Neutrophil (primary cell): Measurements from ENCODE around the gene DRG1.
A peak's percentile ranks its signal among the peaks of the same experiment; 100 is the strongest.
"Not testable (repeated sequence)": the region's sequence is repeated elsewhere in the genome, so short reads cannot be mapped to it uniquely, and the experiment has no call there.

Experiments used
- H3K27ac ChIP-seq: fragments of 200-600 bp; sonication (generic); 2 replicates; pipeline ENCODE4 v1.5.1; 2016; ENCODE audit warnings: mild to moderate bottlenecking, moderate library complexity
- H3K27me3 ChIP-seq: fragments of 200-600 bp; sonication (generic); 2 replicates; pipeline ENCODE4 v1.6.0; 2016; ENCODE audit warnings: mild to moderate bottlenecking
- H3K36me3 ChIP-seq: fragments of 200-600 bp; sonication (generic); 2 replicates; pipeline ENCODE4 v1.5.1; 2017
- H3K4me1 ChIP-seq, 2 experiments: fragments of 200-600 bp in 1 of 2; sonication (generic) in 1 of 2; 1 replicate in 1 of 2; 2 replicates in 1 of 2; pipeline versions ENCODE4 v1.5.1 to v1.6.1; 2013 to 2016; ENCODE audit warnings: low read depth in 1 of 2, low read length in 1 of 2, mild to moderate bottlenecking in 1 of 2, moderate library complexity in 1 of 2; ENCODE audit not compliant: control insufficient read depth in 1 of 2, insufficient read depth in 1 of 2
- H3K4me3 ChIP-seq, 2 experiments: fragments of 200-600 bp in 1 of 2; sonication (generic) in 1 of 2; 1 replicate in 1 of 2; 2 replicates in 1 of 2; pipeline ENCODE4 v1.5.1; 2013 to 2016; ENCODE audit warnings: low read depth in 1 of 2, low read length in 1 of 2, mild to moderate bottlenecking in 1 of 2, moderate library complexity in 1 of 2
- H3K9me3 ChIP-seq: fragments of 200-600 bp; sonication (generic); 2 replicates; pipeline ENCODE4 v1.5.1; 2016
- CTCF ChIP-seq: fragments of 200-600 bp; sonication (generic); IDR thresholded peaks from 2 replicates; pipeline ENCODE4 v1.5.1; 2016; ENCODE audit warnings: antibody characterized with exemption

DRG1 gene

GRCh38 chr22:31393893-31394292 is 5.5 kb upstream of the DRG1 start:
- no peaks in the 10 kb centered on the region for H3K9me3 ChIP-seq
- no peak for TF ChIP-seq CTCF
- peaks cover 1 to 3% of the 10 kb centered on the region in 2 experiments for H3K4me1 ChIP-seq
- no peaks in the 10 kb centered on the region for H3K36me3 ChIP-seq
- H3K4me3 ChIP-seq = no peak overlapping the region
- no peaks in the 10 kb centered on the region for H3K27me3 ChIP-seq
- H3K27ac ChIP-seq = no peak overlapping the region

- Histone ChIP-seq H3K27ac (no peak overlapping the region), H3K9me3 (no peaks in the 10 kb centered on the region), H3K36me3 (no peaks in the 10 kb centered on the region), H3K4me1 (peaks cover 3 to 6% of the 10 kb centered on the region in 2 experiments), H3K27me3 (no peaks in the 10 kb centered on the region), H3K4me3 (no peak overlapping the region)
- no peak for TF ChIP-seq CTCF
Measured at GRCh38 chr22:31394326-31394725, 5.1 kb upstream of the DRG1 start.

- Histone ChIP-seq H3K27me3 (no peaks in the 10 kb centered on the region), H3K36me3 (peaks cover 8% of the 10 kb centered on the region), H3K4me3 (no peak overlapping the region), H3K27ac (no peak overlapping the region), H3K9me3 (no peaks in the 10 kb centered on the region), H3K4me1 (peaks cover 13 to 16% of the 10 kb centered on the region in 2 experiments)
- no peak for TF ChIP-seq CTCF
Measured at GRCh38 chr22:31398231-31398630, 1.2 kb upstream of the DRG1 start.

GRCh38 chr22:31400023-31400397 is 606 bp downstream of the DRG1 start:
- H3K27ac ChIP-seq = peak overlapping the region; percentile 65
- H3K9me3 ChIP-seq = no peaks in the 10 kb centered on the region
- H3K4me1 ChIP-seq = peaks cover 13 to 16% of the 10 kb centered on the region in 2 experiments
- H3K4me3 ChIP-seq = peak overlapping the region; percentile 78 to 89
- no peak for TF ChIP-seq CTCF
- H3K27me3 ChIP-seq = no peaks in the 10 kb centered on the region
- peaks cover 21% of the 10 kb centered on the region for H3K36me3 ChIP-seq

- not testable (repeated sequence) for H3K4me3 ChIP-seq, H3K27ac ChIP-seq, H3K27me3 ChIP-seq, H3K9me3 ChIP-seq
- H3K4me1 ChIP-seq = peaks cover 13 to 16% of the 10 kb centered on the region in 2 experiments
- peaks cover 34% of the 10 kb centered on the region for H3K36me3 ChIP-seq
Measured at GRCh38 chr22:31402350-31402749, 2.9 kb downstream of the DRG1 start.

- Histone ChIP-seq H3K4me3 (no peak overlapping the region), H3K4me1 (no peaks in the 10 kb centered on the region), H3K9me3 (no peaks in the 10 kb centered on the region), H3K36me3 (peaks cover 95% of the 10 kb centered on the region), H3K27ac (no peak overlapping the region), H3K27me3 (no peaks in the 10 kb centered on the region)
- TF ChIP-seq CTCF = no peak
Measured at GRCh38 chr22:31425331-31426050, 26.1 kb downstream of the DRG1 start.
